RWPE2 (cell line): Measurements from ENCODE around the gene RASA2.
"Not testable (repeated sequence)": the region's sequence is repeated elsewhere in the genome, so short reads cannot be mapped to it uniquely, and the experiment has no call there.

Source experiments
- ATAC-seq: fragments of 200-7000 bp; cut with Tn5 transposase; 3 replicates; pipeline ENCODE4 v1.9.1; 2021; ENCODE audit warnings: low read depth
- DNase-seq: peaks from one replicate; pipeline ENCODE4 v3.0.0-alpha.2; 2020; ENCODE audit warnings: low spot score
- H3K27ac ChIP-seq: fragments of 450-650 bp; 2 replicates; pipeline ENCODE4 v1.5.1; 2017; ENCODE audit warnings: mild to moderate bottlenecking; ENCODE audit not compliant: poor library complexity, severe bottlenecking
- H3K27me3 ChIP-seq: fragments of 250-450 bp; sonication (Bioruptor Pico); 2 replicates; pipeline ENCODE4 v1.5.1; 2021; ENCODE audit warnings: mild to moderate bottlenecking, moderate library complexity; ENCODE audit not compliant: insufficient read depth, poor library complexity, severe bottlenecking
- H3K36me3 ChIP-seq: fragments of 250-450 bp; sonication (Bioruptor Pico); 2 replicates; pipeline ENCODE4 v1.5.1; 2020; ENCODE audit warnings: low read depth, mild to moderate bottlenecking, moderate library complexity
- H3K4me1 ChIP-seq: fragments of 250-450 bp; sonication (Bioruptor Pico); 2 replicates; pipeline ENCODE4 v1.5.1; 2021; ENCODE audit warnings: mild to moderate bottlenecking, moderate library complexity; ENCODE audit not compliant: insufficient read depth, poor library complexity, severe bottlenecking
- H3K4me3 ChIP-seq: fragments of 250-450 bp; sonication (Bioruptor Pico); 2 replicates; pipeline ENCODE4 v1.5.1; 2021; ENCODE audit warnings: mild to moderate bottlenecking, moderate library complexity; ENCODE audit not compliant: severe bottlenecking
- H3K9me3 ChIP-seq: fragments of 250-450 bp; sonication (Bioruptor Pico); 2 replicates; pipeline ENCODE4 v1.5.1; 2021; ENCODE audit warnings: mild to moderate bottlenecking, moderate library complexity; ENCODE audit not compliant: severe bottlenecking
- CTCF ChIP-seq: fragments of 450-650 bp; IDR thresholded peaks from one replicate; pipeline ENCODE4 v1.5.1; 2017; ENCODE audit warnings: mild to moderate bottlenecking, moderate library complexity; ENCODE audit not compliant: poor library complexity, severe bottlenecking

Gene RASA2

DNA sequence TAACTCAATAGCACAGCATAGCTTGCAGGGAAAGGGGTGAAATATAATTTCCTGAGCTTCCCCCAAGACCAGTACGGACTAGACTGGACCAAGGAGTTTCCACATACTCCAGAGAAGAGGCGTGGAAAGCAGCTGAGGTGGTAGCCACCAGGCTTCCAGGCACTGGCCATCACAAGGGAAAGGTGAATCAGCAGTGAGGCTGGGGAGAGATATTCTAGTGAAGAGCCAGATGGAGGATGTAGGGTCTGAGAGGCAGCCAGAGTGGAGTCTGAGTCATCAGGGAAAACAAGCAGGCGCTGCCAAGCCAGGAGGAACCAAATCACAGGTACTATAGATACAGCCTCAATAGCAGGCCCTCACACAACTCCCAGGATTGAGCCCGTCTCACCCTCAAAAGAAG is 9.6 kb upstream of the RASA2 start:
- ATAC-seq (peak; percentile 99), DNase-seq (peak; percentile 78)
- Histone ChIP-seq H3K27ac (peak overlapping the region; percentile 26), H3K4me3 (no peak overlapping the region), H3K9me3 (no peaks in the 10 kb centered on the region), H3K36me3 (no peaks in the 10 kb centered on the region), H3K27me3 (no peaks in the 10 kb centered on the region), H3K4me1 (peaks cover 6% of the 10 kb centered on the region)
- TF ChIP-seq CTCF, result no peak

- Histone ChIP-seq H3K4me3 (no peak overlapping the region), H3K4me1 (peaks cover 14% of the 10 kb centered on the region), H3K36me3 (no peaks in the 10 kb centered on the region), H3K9me3 (no peaks in the 10 kb centered on the region), H3K27ac (no peak overlapping the region), H3K27me3 (no peaks in the 10 kb centered on the region)
- no peak for ATAC-seq
- no peak for TF ChIP-seq CTCF
- no peak for DNase-seq
These were observed 8.7 kb upstream of the RASA2 start for GRCh38 chr3:141478139-141478538.

DNA sequence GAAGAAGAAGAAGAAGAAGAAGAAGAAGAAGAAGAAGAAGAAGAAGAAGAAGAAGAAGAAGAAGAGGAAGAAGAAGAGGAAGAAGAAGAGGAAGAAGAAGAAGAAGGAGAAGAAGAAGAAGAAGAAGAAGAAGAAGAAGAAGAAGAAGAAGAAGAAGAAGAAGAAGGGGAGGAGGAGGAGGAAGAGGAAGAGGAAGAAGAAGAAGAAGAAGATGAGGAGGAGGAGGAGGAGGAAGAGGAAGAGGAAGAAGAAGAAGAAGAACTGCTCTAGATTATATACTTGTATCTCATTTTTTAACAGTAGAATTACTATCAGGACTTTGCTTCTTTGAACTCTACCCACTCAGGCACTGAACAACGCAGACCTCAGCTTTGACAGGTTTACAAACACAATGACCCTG is 8.0 kb upstream of the RASA2 start:
- H3K27ac ChIP-seq, H3K36me3 ChIP-seq, H3K9me3 ChIP-seq, DNase-seq, H3K27me3 ChIP-seq, ATAC-seq, H3K4me3 ChIP-seq: not testable (repeated sequence)
- H3K4me1 ChIP-seq, result peaks cover 15% of the 10 kb centered on the region

GRCh38 chr3:141482245-141482922 is 4.4 kb upstream of the RASA2 start:
- Histone ChIP-seq H3K27ac (peak overlapping the region; percentile 6), H3K9me3 (no peaks in the 10 kb centered on the region)
- DNase-seq, result no peak

GRCh38 chr3:141484701-141485287 is 2.0 kb upstream of the RASA2 start:
- no peak overlapping the region for H3K4me3 ChIP-seq

More at GRCh38 chr3:141482245-141482922, 4.4 kb upstream of the RASA2 start:
- Histone ChIP-seq H3K4me3 (no peak overlapping the region), H3K4me1 (peaks cover 20% of the 10 kb centered on the region), H3K27me3 (no peaks in the 10 kb centered on the region), H3K36me3 (no peaks in the 10 kb centered on the region)
- ATAC-seq, result peak; percentile 28
- TF ChIP-seq CTCF, result no peak

More at GRCh38 chr3:141484701-141485287, 2.0 kb upstream of the RASA2 start:
- ATAC-seq, result no peak
- H3K9me3 ChIP-seq, result no peaks in the 10 kb centered on the region
- no peak for TF ChIP-seq CTCF
- H3K27me3 ChIP-seq, result no peaks in the 10 kb centered on the region
- DNase-seq, result no peak
- H3K4me1 ChIP-seq, result peaks cover 29% of the 10 kb centered on the region
- H3K27ac ChIP-seq, result peak overlapping the region; percentile 92
- H3K36me3 ChIP-seq, result no peaks in the 10 kb centered on the region
